Astrocyte of the cerebellum (primary cell): ENCODE measurements around the gene TAL1.

ENCODE experiments used
- DNase-seq: peaks from one replicate; pipeline ENCODE4 v3.0.0-alpha.2; 2011; ENCODE audit warnings: low read depth
- H3K4me3 ChIP-seq: 2 replicates; pipeline ENCODE4 v1.5.1; 2011; ENCODE audit warnings: mild to moderate bottlenecking, low read depth, low read length, moderate library complexity
- in situ Hi-C: cut with HindIII; loops from 2 replicates; pipeline ENCODE4 v1.10.0; 2017; ENCODE audit warnings: low sequenced_read_pairs
- TF ChIP-seq, protein P1 (sequence below): IDR thresholded peaks from 2 replicates; pipeline ENCODE4 v1.5.1; 2012; ENCODE audit warnings: low read length, low read depth, moderate library complexity, mild to moderate bottlenecking; ENCODE audit errors: missing control alignments

The TAL1 gene

DNA sequence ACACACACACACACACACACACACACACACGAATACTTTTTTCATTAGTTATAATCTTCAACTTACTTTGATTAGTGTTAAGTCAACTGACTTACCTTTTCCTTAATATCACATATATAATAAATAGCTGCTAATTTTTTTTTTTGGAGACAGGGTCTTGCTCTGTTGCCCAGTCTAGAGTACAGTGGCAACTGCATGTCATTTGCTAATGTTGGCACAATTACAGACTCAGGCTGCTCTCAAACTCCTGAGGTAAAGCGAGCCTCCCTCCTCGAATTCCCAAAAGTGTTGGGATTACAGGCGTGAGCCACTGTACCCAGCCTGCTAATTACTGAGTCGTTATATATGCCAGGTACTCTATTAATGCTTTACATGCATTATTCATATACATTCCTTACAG lies 20.8 kb upstream of the TAL1 start:
- in situ Hi-C loops = no loop called here
- no peak for DNase-seq
- no peak overlapping the region for H3K4me3 ChIP-seq
- TF ChIP-seq, protein P1, sequence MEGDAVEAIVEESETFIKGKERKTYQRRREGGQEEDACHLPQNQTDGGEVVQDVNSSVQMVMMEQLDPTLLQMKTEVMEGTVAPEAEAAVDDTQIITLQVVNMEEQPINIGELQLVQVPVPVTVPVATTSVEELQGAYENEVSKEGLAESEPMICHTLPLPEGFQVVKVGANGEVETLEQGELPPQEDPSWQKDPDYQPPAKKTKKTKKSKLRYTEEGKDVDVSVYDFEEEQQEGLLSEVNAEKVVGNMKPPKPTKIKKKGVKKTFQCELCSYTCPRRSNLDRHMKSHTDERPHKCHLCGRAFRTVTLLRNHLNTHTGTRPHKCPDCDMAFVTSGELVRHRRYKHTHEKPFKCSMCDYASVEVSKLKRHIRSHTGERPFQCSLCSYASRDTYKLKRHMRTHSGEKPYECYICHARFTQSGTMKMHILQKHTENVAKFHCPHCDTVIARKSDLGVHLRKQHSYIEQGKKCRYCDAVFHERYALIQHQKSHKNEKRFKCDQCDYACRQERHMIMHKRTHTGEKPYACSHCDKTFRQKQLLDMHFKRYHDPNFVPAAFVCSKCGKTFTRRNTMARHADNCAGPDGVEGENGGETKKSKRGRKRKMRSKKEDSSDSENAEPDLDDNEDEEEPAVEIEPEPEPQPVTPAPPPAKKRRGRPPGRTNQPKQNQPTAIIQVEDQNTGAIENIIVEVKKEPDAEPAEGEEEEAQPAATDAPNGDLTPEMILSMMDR = no peak

DNA sequence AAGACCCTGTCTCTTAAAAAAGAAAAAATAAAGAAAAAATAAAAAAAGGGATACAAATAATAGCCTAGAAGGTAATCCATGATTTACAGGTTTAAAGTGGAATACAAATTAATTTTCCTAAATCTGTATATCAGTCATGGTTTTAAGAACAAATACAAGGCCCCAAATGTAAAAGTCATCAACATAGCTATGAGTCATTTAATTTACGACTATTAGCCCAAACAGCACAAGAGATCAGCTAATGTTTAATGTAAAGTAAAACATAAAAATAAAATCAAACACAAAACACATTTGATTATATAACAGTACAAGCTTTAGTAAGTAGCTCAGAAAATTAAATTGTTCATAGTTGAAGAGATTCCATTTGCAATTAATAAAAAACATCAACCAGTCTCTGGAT lies 20.3 kb upstream of the TAL1 start:
- in situ Hi-C loops = no loop called here
- H3K4me3 ChIP-seq = no peak overlapping the region
- TF ChIP-seq, protein P1 = no peak
- DNase-seq = no peak

DNA sequence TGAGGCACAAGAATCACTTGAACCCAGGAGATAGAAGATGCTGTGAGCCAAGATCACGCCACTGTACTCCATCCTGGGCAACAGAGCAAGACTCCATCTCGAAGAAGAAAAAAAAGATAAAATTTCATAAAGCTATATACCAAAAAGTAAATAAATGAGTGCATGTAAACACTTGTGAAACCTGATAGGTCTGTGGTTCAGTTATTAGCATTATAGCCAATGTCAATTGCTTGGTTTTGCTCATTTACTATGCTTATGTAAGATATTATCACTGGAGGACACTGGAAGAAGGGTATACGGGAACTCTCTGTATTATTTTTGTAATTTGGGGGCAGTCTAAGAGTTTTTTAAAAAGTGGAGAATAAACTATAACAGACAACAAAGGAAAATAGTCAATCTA lies 17.7 kb upstream of the TAL1 start:
- H3K4me3 ChIP-seq = no peak overlapping the region
- TF ChIP-seq, protein P1 = no peak
- no peak for DNase-seq
- in situ Hi-C loops = no loop called here

DNA sequence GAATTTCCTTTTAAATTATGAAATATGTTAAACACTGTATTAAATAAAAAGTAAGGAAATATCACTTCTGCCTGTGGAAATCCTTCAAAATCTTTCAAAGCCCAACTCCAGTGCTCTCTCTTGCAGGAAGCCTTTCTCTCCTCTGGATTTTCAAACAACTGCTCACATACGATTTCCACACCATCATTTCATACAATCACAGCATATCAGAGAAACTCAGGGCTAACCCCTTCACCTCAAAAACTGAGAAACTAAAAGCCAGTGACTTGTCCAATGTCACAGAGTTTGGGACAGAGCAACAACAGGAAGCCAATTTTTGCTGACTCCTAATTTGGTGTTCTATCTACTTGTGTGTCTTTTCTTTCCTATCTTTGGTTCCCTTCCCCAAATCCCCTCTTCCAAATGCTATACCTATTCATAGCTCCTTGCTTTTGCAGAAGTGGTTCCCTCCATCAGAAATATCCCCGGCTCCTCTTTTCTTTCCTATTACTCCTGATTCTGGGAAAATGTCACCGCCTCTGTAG lies 12.4 kb upstream of the TAL1 start:
- in situ Hi-C loops = no loop called here
- DNase-seq = no peak
- TF ChIP-seq, protein P1 = no peak
- no peak overlapping the region for H3K4me3 ChIP-seq

DNA sequence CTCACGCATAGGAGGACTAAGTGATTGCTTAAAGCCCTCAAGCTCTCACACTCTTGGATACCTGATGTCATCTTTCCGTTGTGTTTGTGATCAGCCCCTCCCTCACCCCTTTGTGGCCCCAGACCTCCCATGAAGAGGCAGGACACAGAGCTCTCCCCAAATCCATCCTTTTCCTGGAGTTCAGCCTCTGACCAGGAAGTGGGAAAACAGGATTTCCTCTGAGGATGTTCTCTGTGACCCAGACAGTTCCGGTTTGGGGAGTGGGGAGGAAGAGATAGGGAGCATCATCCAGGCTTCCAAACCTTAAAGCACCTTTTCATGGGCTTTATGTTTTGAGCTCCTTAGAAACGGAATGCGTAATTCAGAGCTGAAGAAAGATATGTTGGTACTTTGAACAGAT lies 11.9 kb upstream of the TAL1 start:
- in situ Hi-C loops = no loop called here
- no peak overlapping the region for H3K4me3 ChIP-seq
- TF ChIP-seq, protein P1 = no peak
- no peak for DNase-seq

DNA sequence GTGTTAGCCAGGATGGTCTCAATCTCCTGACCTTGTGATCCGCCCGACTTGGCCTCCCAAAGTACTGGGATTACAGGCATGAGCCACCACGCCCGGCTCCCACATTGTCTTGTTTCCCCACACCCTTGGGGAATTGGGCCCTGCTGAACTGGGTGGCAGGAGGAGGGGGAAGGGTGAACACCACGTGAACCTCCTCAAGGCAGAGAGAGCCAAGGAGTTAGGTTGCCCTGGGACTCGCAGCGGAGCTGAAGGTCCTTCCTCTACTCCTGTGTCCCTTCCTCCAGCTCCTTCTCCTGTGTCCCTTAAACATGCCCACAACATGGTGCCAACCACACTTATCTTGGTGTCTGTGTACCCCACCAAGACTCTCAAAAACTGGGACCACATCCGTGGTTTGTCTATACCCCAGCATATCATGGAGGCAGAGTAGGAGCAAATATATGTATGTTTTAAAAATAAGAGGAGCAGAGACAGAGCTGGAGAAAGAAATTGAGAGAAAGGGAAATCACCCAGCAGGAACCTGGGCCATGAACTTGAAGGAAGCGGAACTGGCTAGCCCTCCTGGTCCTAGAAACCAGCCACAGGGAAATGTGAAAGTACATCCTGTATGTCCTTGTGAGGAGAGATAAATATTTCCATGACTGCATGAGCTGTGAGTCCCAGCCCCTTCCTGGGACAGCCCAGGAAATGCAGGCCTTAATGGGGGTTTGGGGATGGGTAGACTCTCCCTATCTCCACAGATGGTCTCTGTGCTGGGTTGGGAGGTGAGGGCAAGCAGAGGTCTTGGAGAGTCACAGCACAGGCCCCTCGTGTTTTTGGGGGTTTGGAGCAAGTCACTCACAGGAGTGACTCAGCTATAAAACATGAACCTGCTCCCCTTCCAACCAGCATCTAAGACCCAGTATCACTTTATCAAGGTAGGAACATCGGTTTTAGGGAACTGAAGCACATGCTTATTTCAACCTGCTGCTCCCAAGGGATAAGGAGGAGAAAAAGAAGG lies 9.4 kb upstream of the TAL1 start:
- in situ Hi-C loops = no loop called here
- no peak overlapping the region for H3K4me3 ChIP-seq
- DNase-seq = no peak
- TF ChIP-seq, protein P1 = no peak
